Left lung (tissue), 10 donors: ENCODE results near the gene CHRM4. TPM values are rescaled to one million over a fixed set of nuclear protein-coding genes. Genes with fewer than 3 reads are reported as not detected.

Source experiments
- ATAC-seq: fragments of 200-7000 bp; cut with Tn5 transposase; one replicate; pipeline ENCODE4 v1.9.1; 2020; ENCODE audit warnings: moderate library complexity
- DNase-seq, 4 donors: peaks; one replicate each; pipeline ENCODE4 v3.0.0-alpha.2; 2013 to 2020
- H3K27ac ChIP-seq, 2 donors: fragments of 200-600 bp; sonication (generic) in 1 of 2; one replicate each; pipeline versions ENCODE4 v1.5.0 to v1.8.0; 2020 to 2021
- H3K27me3 ChIP-seq, 2 donors: fragments of 200-600 bp; sonication (generic) in 1 of 2; one replicate each; pipeline versions ENCODE4 v1.5.0 to v1.8.0; 2020 to 2021
- H3K36me3 ChIP-seq, 2 donors: fragments of 200-600 bp; sonication (generic) in 1 of 2; one replicate each; pipeline versions ENCODE4 v1.5.0 to v1.8.0; 2020 to 2021
- H3K4me1 ChIP-seq, 2 donors: fragments of 200-600 bp; one replicate each; pipeline ENCODE4 v1.8.0; 2021
- H3K4me3 ChIP-seq, 2 donors: fragments of 200-600 bp; sonication (generic) in 1 of 2; one replicate each; pipeline versions ENCODE4 v1.5.0 to v1.8.0; 2020 to 2021; ENCODE audit warnings: mild to moderate bottlenecking in 1 of 2
- H3K9me3 ChIP-seq, 2 donors: fragments of 200-600 bp; sonication (generic) in 1 of 2; one replicate each; pipeline versions ENCODE4 v1.5.0 to v1.8.0; 2020 to 2021
- CTCF ChIP-seq, 2 donors: fragments of 200-600 bp; sonication (generic) in 1 of 2; IDR thresholded peaks; one replicate each; pipeline versions ENCODE4 v1.5.0 to v1.8.0; 2021; ENCODE audit warnings: antibody characterized with exemption in 2 of 2
- intact Hi-C, 2 donors: fragments of 100-400 bp; cut with DNase I; formaldehyde crosslinking; loops; one replicate each; pipeline versions ENCODE4 v1.11.2 to v1.14.2; 2022
- polyA plus RNA-seq, 6 donors: library from polyadenylated mRNA; unstranded; fragments of 120-200 nt; gene quantifications; one replicate each; pipeline ENCODE4 v1.2.1, GENCODE V29; 2013; ENCODE audit not compliant: insufficient read length in 6 of 6
- total RNA-seq, 2 donors: library from RNA; stranded (reverse); fragmentation: NEBNext Ultra II Directional; extraction: Animal tissue kit (Norgen Biotek cat#: 25700); gene quantifications; one replicate each; pipeline ENCODE4 v1.2.1, GENCODE V29; 2021
- donor health status: DM: no; HTN: yes; CAD: no.
- donor health status: DM: no; HTN: no; CAD: no.

CHRM4 gene
- total and polyA plus RNA-seq, 8 donors = 0.10 to 0.21 (median 0.14) TPM; not detected in 3

- H3K4me1 ChIP-seq = peaks cover 17 to 85% of the 10 kb centered on the region in 2 donors
- peak overlapping the region in 1 of 2 donors; percentile 38 for H3K4me3 ChIP-seq
- peaks cover 0 to 16% of the 10 kb centered on the region in 2 donors for H3K36me3 ChIP-seq
- DNase-seq (peak in 3 of 4 donors; percentile 78 to 89 (median 85)), ATAC-seq (peak; percentile 73)
- H3K9me3 ChIP-seq = no peaks in the 10 kb centered on the region
- H3K27ac ChIP-seq = peak overlapping the region; percentile 72 to 94
- intact Hi-C loops = no loop called here
- no peaks in the 10 kb centered on the region for H3K27me3 ChIP-seq
- no peak for TF ChIP-seq CTCF (IDR thresholded peaks at IDR 0.05)
These were observed 30.1 kb downstream of the CHRM4 start for GRCh38 chr11:46361283-46362155.

GRCh38 chr11:46360878-46361277, 30.7 kb downstream of the CHRM4 start:
- Histone ChIP-seq H3K27ac (peak overlapping the region; percentile 72 to 94), H3K36me3 (peaks cover 0 to 15% of the 10 kb centered on the region in 2 donors), H3K9me3 (no peaks in the 10 kb centered on the region), H3K4me3 (peak overlapping the region in 1 of 2 donors; percentile 38), H3K27me3 (no peaks in the 10 kb centered on the region), H3K4me1 (peaks cover 17 to 88% of the 10 kb centered on the region in 2 donors)
- ATAC-seq = peak; percentile 9
- TF ChIP-seq CTCF (IDR thresholded peaks at IDR 0.05) = no peak
- peak in 1 of 4 donors; percentile 47 for DNase-seq
- intact Hi-C loops = no loop called here

GRCh38 chr11:46359953-46360352, 31.6 kb downstream of the CHRM4 start:
- intact Hi-C loops = no loop called here
- H3K27me3 ChIP-seq = no peaks in the 10 kb centered on the region
- H3K9me3 ChIP-seq = no peaks in the 10 kb centered on the region
- no peak for TF ChIP-seq CTCF (IDR thresholded peaks at IDR 0.05)
- H3K4me1 ChIP-seq = peaks cover 17 to 90% of the 10 kb centered on the region in 2 donors
- DNase-seq (no peak), ATAC-seq (no peak)
- no peak overlapping the region for H3K4me3 ChIP-seq
- H3K27ac ChIP-seq = peak overlapping the region in 1 of 2 donors; percentile 94
- H3K36me3 ChIP-seq = peaks cover 0 to 10% of the 10 kb centered on the region in 2 donors

- intact Hi-C loops = no loop called here
- TF ChIP-seq CTCF (IDR thresholded peaks at IDR 0.05) = no peak
- DNase-seq = peak in 1 of 4 donors; percentile 80
- peaks cover 0 to 4% of the 10 kb centered on the region in 2 donors for H3K36me3 ChIP-seq
- no peaks in the 10 kb centered on the region for H3K9me3 ChIP-seq
- peak; percentile 17 for ATAC-seq
- no peak overlapping the region for H3K4me3 ChIP-seq
- peak overlapping the region in 1 of 2 donors; percentile 81 for H3K27ac ChIP-seq
- peaks cover 15 to 92% of the 10 kb centered on the region in 2 donors for H3K4me1 ChIP-seq
- no peaks in the 10 kb centered on the region for H3K27me3 ChIP-seq
These were observed 34.1 kb downstream of the CHRM4 start for GRCh38 chr11:46357483-46357936.

- Histone ChIP-seq H3K4me3 (no peak overlapping the region), H3K4me1 (peaks cover 14 to 92% of the 10 kb centered on the region in 2 donors), H3K27me3 (no peaks in the 10 kb centered on the region), H3K36me3 (peaks cover 0 to 4% of the 10 kb centered on the region in 2 donors), H3K27ac (peak overlapping the region in 1 of 2 donors; percentile 81), H3K9me3 (no peaks in the 10 kb centered on the region)
- TF ChIP-seq CTCF (IDR thresholded peaks at IDR 0.05) = no peak
- ATAC-seq (no peak), DNase-seq (peak in 1 of 4 donors; percentile 42)
- intact Hi-C loops = no loop called here
These were observed 34.6 kb downstream of the CHRM4 start for GRCh38 chr11:46356924-46357482.
